ENCODE data around the gene MED20.

The MED20 gene

GRCh38 chr6:41955412-41955811 is 34.5 kb upstream of the MED20 start:
- peaks cover 1% of the 10 kb centered on the region for H3K79me1 ChIP-seq (ENCODE audit: low read depth, low read length)
- no peak overlapping the region for H4K91ac ChIP-seq (ENCODE audit: low read depth, low read length, poor library complexity)
- WGBS, 2 donors (ENCODE audit: extremely low coverage in 2 of 2, insufficient read length in 2 of 2, insufficient replicate concordance in 1 of 2): no CpG with 5 or more reads among the region's 2 CpGs
- no peak overlapping the region for H3K18ac ChIP-seq (ENCODE audit: low read length)
- no peak overlapping the region for H2BK5ac ChIP-seq (ENCODE audit: low read length)
- no peak overlapping the region for H3K14ac ChIP-seq (ENCODE audit: low read length)
- no peak overlapping the region for H3K4ac ChIP-seq (ENCODE audit: low read length)
- no peak overlapping the region for H2BK120ac ChIP-seq (ENCODE audit: low read depth, low read length)
- H2BK15ac ChIP-seq (ENCODE audit: low read length): no peak overlapping the region
- no peak overlapping the region for H3K4me2 ChIP-seq (ENCODE audit: insufficient read depth, low read length, poor library complexity, severe bottlenecking)
- peaks cover 0 to 4% of the 10 kb centered on the region in 2 donors for H3K4me1 ChIP-seq (ENCODE audit: control insufficient read depth in 2 of 2, insufficient read depth in 1 of 2, low read depth in 1 of 2, low read length in 2 of 2)
- no peak overlapping the region for H3K4me3 ChIP-seq (ENCODE audit: low read length in 2 of 2)
- H2AFZ ChIP-seq (ENCODE audit: low read length): no peak overlapping the region
- no peak overlapping the region for H3K27ac ChIP-seq (replicated peaks; ENCODE audit: low read length)
- DNase-seq (ENCODE audit: low spot score): no peak
- H3K27me3 ChIP-seq (ENCODE audit: control insufficient read depth in 3 of 3, insufficient read depth in 3 of 3, low read depth in 1 of 3, low read length in 3 of 3): no peaks in the 10 kb centered on the region
- H3K23ac ChIP-seq (ENCODE audit: low read depth, low read length, poor library complexity): no peak overlapping the region
- H3K9ac ChIP-seq (ENCODE audit: low read depth, low read length, poor library complexity): no peak overlapping the region
- H4K8ac ChIP-seq (ENCODE audit: low read depth, low read length): no peak overlapping the region
- H2BK12ac ChIP-seq (ENCODE audit: low read length): no peak overlapping the region
- H3K36me3 ChIP-seq (replicated peaks in 1 of 2; ENCODE audit: control insufficient read depth in 2 of 2, insufficient read depth in 2 of 2, low read length in 2 of 2): no peaks in the 10 kb centered on the region
- no peaks in the 10 kb centered on the region for H3K9me3 ChIP-seq (replicated peaks in 1 of 2; ENCODE audit: control insufficient read depth in 2 of 2, insufficient read depth in 1 of 2, low read depth in 1 of 2, low read length in 2 of 2)
- no peak overlapping the region for H2AK5ac ChIP-seq (ENCODE audit: low read depth, low read length)

GRCh38 chr6:41954668-41955067 is 33.7 kb upstream of the MED20 start:
- no peak overlapping the region for H3K4ac ChIP-seq (ENCODE audit: low read length)
- no peak overlapping the region for H4K91ac ChIP-seq (ENCODE audit: low read depth, low read length, poor library complexity)
- no peak overlapping the region for H2AK5ac ChIP-seq (ENCODE audit: low read depth, low read length)
- no peaks in the 10 kb centered on the region for H3K9me3 ChIP-seq (replicated peaks in 1 of 2; ENCODE audit: control insufficient read depth in 2 of 2, insufficient read depth in 1 of 2, low read depth in 1 of 2, low read length in 2 of 2)
- no peak for DNase-seq (ENCODE audit: low spot score)
- no peak overlapping the region for H3K23ac ChIP-seq (ENCODE audit: low read depth, low read length, poor library complexity)
- no CpG with 5 or more reads among the region's 2 CpGs for WGBS, 2 donors (ENCODE audit: extremely low coverage in 2 of 2, insufficient read length in 2 of 2, insufficient replicate concordance in 1 of 2)
- no peak overlapping the region for H4K8ac ChIP-seq (ENCODE audit: low read depth, low read length)
- no peak overlapping the region for H2AFZ ChIP-seq (ENCODE audit: low read length)
- H3K14ac ChIP-seq (ENCODE audit: low read length): no peak overlapping the region
- no peak overlapping the region for H2BK12ac ChIP-seq (ENCODE audit: low read length)
- H2BK15ac ChIP-seq (ENCODE audit: low read length): no peak overlapping the region
- H3K9ac ChIP-seq (ENCODE audit: low read depth, low read length, poor library complexity): no peak overlapping the region
- no peaks in the 10 kb centered on the region for H3K27me3 ChIP-seq (ENCODE audit: control insufficient read depth in 3 of 3, insufficient read depth in 3 of 3, low read depth in 1 of 3, low read length in 3 of 3)
- H3K27ac ChIP-seq (replicated peaks; ENCODE audit: low read length): no peak overlapping the region
- H3K18ac ChIP-seq (ENCODE audit: low read length): no peak overlapping the region
- peaks cover 1% of the 10 kb centered on the region for H3K79me1 ChIP-seq (ENCODE audit: low read depth, low read length)
- no peak overlapping the region for H3K4me2 ChIP-seq (ENCODE audit: insufficient read depth, low read length, poor library complexity, severe bottlenecking)
- peaks cover 0 to 4% of the 10 kb centered on the region in 2 donors for H3K4me1 ChIP-seq (ENCODE audit: control insufficient read depth in 2 of 2, insufficient read depth in 1 of 2, low read depth in 1 of 2, low read length in 2 of 2)
- H3K36me3 ChIP-seq (replicated peaks in 1 of 2; ENCODE audit: control insufficient read depth in 2 of 2, insufficient read depth in 2 of 2, low read length in 2 of 2): no peaks in the 10 kb centered on the region
- H3K4me3 ChIP-seq (ENCODE audit: low read length in 2 of 2): no peak overlapping the region
- H2BK5ac ChIP-seq (ENCODE audit: low read length): no peak overlapping the region
- no peak overlapping the region for H2BK120ac ChIP-seq (ENCODE audit: low read depth, low read length)

- no peak overlapping the region for H3K4me3 ChIP-seq (ENCODE audit: low read length in 2 of 2)
- no peak overlapping the region for H2AK5ac ChIP-seq (ENCODE audit: low read depth, low read length)
- no peak overlapping the region for H3K4me2 ChIP-seq (ENCODE audit: insufficient read depth, low read length, poor library complexity, severe bottlenecking)
- peak overlapping the region; percentile 7 for H4K8ac ChIP-seq (ENCODE audit: low read depth, low read length)
- peaks cover 1% of the 10 kb centered on the region for H3K79me1 ChIP-seq (ENCODE audit: low read depth, low read length)
- no peak overlapping the region for H2BK5ac ChIP-seq (ENCODE audit: low read length)
- H3K9me3 ChIP-seq (replicated peaks in 1 of 2; ENCODE audit: control insufficient read depth in 2 of 2, insufficient read depth in 1 of 2, low read depth in 1 of 2, low read length in 2 of 2): peaks cover 0 to 1% of the 10 kb centered on the region in 2 donors
- no peak overlapping the region for H2BK120ac ChIP-seq (ENCODE audit: low read depth, low read length)
- 100% methylated on average over 4 of the region's 10 CpGs; no CpG with 5 or more reads in 1 of the 2 donors for WGBS, 2 donors (ENCODE audit: extremely low coverage in 2 of 2, insufficient read length in 2 of 2, insufficient replicate concordance in 1 of 2)
- no peak overlapping the region for H3K23ac ChIP-seq (ENCODE audit: low read depth, low read length, poor library complexity)
- no peak overlapping the region for H3K9ac ChIP-seq (ENCODE audit: low read depth, low read length, poor library complexity)
- no peak overlapping the region for H2BK12ac ChIP-seq (ENCODE audit: low read length)
- H2BK15ac ChIP-seq (ENCODE audit: low read length): no peak overlapping the region
- H3K4ac ChIP-seq (ENCODE audit: low read length): no peak overlapping the region
- no peaks in the 10 kb centered on the region for H3K27me3 ChIP-seq (ENCODE audit: control insufficient read depth in 3 of 3, insufficient read depth in 3 of 3, low read depth in 1 of 3, low read length in 3 of 3)
- DNase-seq (ENCODE audit: low spot score): no peak
- no peaks in the 10 kb centered on the region for H3K36me3 ChIP-seq (replicated peaks in 1 of 2; ENCODE audit: control insufficient read depth in 2 of 2, insufficient read depth in 2 of 2, low read length in 2 of 2)
- no peak overlapping the region for H3K14ac ChIP-seq (ENCODE audit: low read length)
- H3K4me1 ChIP-seq (ENCODE audit: control insufficient read depth in 2 of 2, insufficient read depth in 1 of 2, low read depth in 1 of 2, low read length in 2 of 2): peaks cover 0 to 4% of the 10 kb centered on the region in 2 donors
- no peak overlapping the region for H3K27ac ChIP-seq (replicated peaks; ENCODE audit: low read length)
- no peak overlapping the region for H3K18ac ChIP-seq (ENCODE audit: low read length)
- H2AFZ ChIP-seq (ENCODE audit: low read length): no peak overlapping the region
- no peak overlapping the region for H4K91ac ChIP-seq (ENCODE audit: low read depth, low read length, poor library complexity)
Observed at GRCh38 chr6:41947581-41948220, 26.8 kb upstream of the MED20 start.

GRCh38 chr6:41943456-41943855 is 22.5 kb upstream of the MED20 start:
- Histone ChIP-seq H2AK5ac (ENCODE audit: low read depth, low read length) (no peak overlapping the region), H3K79me1 (ENCODE audit: low read depth, low read length) (peaks cover 6% of the 10 kb centered on the region), H3K18ac (ENCODE audit: low read length) (no peak overlapping the region)

More at GRCh38 chr6:41943456-41943855, 22.5 kb upstream of the MED20 start:
- Histone ChIP-seq H3K27ac (replicated peaks; ENCODE audit: low read length) (no peak overlapping the region), H3K9me3 (replicated peaks in 1 of 2; ENCODE audit: control insufficient read depth in 2 of 2, insufficient read depth in 1 of 2, low read depth in 1 of 2, low read length in 2 of 2) (peaks cover 0 to 1% of the 10 kb centered on the region in 2 donors), H2AFZ (ENCODE audit: low read length) (no peak overlapping the region), H3K4ac (ENCODE audit: low read length) (no peak overlapping the region), H3K4me1 (ENCODE audit: control insufficient read depth in 2 of 2, insufficient read depth in 1 of 2, low read depth in 1 of 2, low read length in 2 of 2) (peaks cover 18 to 21% of the 10 kb centered on the region in 2 donors), H3K36me3 (replicated peaks in 1 of 2; ENCODE audit: control insufficient read depth in 2 of 2, insufficient read depth in 2 of 2, low read length in 2 of 2) (peaks cover 0 to 3% of the 10 kb centered on the region in 2 donors), H4K91ac (ENCODE audit: low read depth, low read length, poor library complexity) (no peak overlapping the region), H2BK15ac (ENCODE audit: low read length) (no peak overlapping the region), H2BK5ac (ENCODE audit: low read length) (no peak overlapping the region), H3K23ac (ENCODE audit: low read depth, low read length, poor library complexity) (no peak overlapping the region), H4K8ac (ENCODE audit: low read depth, low read length) (no peak overlapping the region), H3K27me3 (ENCODE audit: control insufficient read depth in 3 of 3, insufficient read depth in 3 of 3, low read depth in 1 of 3, low read length in 3 of 3) (no peaks in the 10 kb centered on the region), H3K4me3 (ENCODE audit: low read length in 2 of 2) (no peak overlapping the region), H3K9ac (ENCODE audit: low read depth, low read length, poor library complexity) (no peak overlapping the region), H3K14ac (ENCODE audit: low read length) (no peak overlapping the region), H2BK12ac (ENCODE audit: low read length) (no peak overlapping the region), H3K4me2 (ENCODE audit: insufficient read depth, low read length, poor library complexity, severe bottlenecking) (no peak overlapping the region), H2BK120ac (ENCODE audit: low read depth, low read length) (no peak overlapping the region)
- DNase-seq (ENCODE audit: low spot score): no peak

Data from neuronal stem cell (in vitro differentiated cells).